Uterus (tissue), 4 donors: ENCODE measurements around the gene ABHD16A. TPM values are rescaled to one million over a fixed set of nuclear protein-coding genes. Genes with fewer than 3 reads are reported as not detected.
A peak's percentile ranks its signal among the peaks of the same experiment; 100 is the strongest.

ENCODE experiments used
- DNase-seq, 2 donors: peaks; one replicate each; pipeline ENCODE4 v3.0.0-alpha.2; 2019 to 2020
- H3K27ac ChIP-seq, 2 donors: fragments of 200-600 bp; sonication (generic); 1 replicate in 1 of 2; 2 replicates in 1 of 2; pipeline ENCODE4 v1.5.1; 2016 to 2018
- H3K27me3 ChIP-seq, 2 donors: fragments of 200-600 bp; sonication (generic); one replicate each; pipeline ENCODE4 v1.5.1; 2018 to 2019; ENCODE audit warnings: control low read depth in 1 of 2
- H3K36me3 ChIP-seq, 2 donors: fragments of 200-600 bp; sonication (generic); one replicate each; pipeline ENCODE4 v1.5.1; 2019; ENCODE audit warnings: control low read depth in 1 of 2
- H3K4me1 ChIP-seq, 2 donors: fragments of 200-600 bp; sonication (generic); one replicate each; pipeline ENCODE4 v1.5.1; 2018 to 2019; ENCODE audit warnings: control low read depth in 1 of 2
- H3K4me3 ChIP-seq, 2 donors: fragments of 200-600 bp; sonication (generic); 1 replicate in 1 of 2; 2 replicates in 1 of 2; pipeline ENCODE4 v1.5.1; 2018 to 2019; ENCODE audit warnings: mild to moderate bottlenecking in 1 of 2
- H3K9me3 ChIP-seq, 2 donors: fragments of 200-600 bp; sonication (generic); one replicate each; pipeline ENCODE4 v1.5.1; 2019; ENCODE audit warnings: control low read depth in 1 of 2
- POLR2A ChIP-seq, 2 donors: fragments of 450-650 bp; IDR thresholded peaks; one replicate each; pipeline ENCODE4 v1.6.1; 2016; ENCODE audit warnings: antibody characterized with exemption in 2 of 2, mild to moderate bottlenecking in 1 of 2, moderate library complexity in 1 of 2
- intact Hi-C: fragments of 100-400 bp; cut with DNase I; formaldehyde crosslinking; loops from one replicate; pipeline ENCODE4 v1.15.1; 2023; ENCODE audit warnings: low total_unique reads
- total RNA-seq, 4 donors: library from RNA; depleted of rRNA in 3 of 4; stranded (reverse); fragments of >200 nt in 3 of 4; gene quantifications; one replicate each; pipeline versions ENCODE4 v1.1.0 to v1.2.4, GENCODE V29; 2014 to 2023
- TF ChIP-seq, protein P1 (sequence below), 4 experiments: fragments of 200-600 bp in 2 of 4; fragments of 450-650 bp in 2 of 4; sonication (generic) in 2 of 4; IDR thresholded peaks; one replicate each; pipeline ENCODE4 v1.5.1; 2016 to 2019; ENCODE audit warnings: antibody characterized with exemption in 4 of 4, mild to moderate bottlenecking in 2 of 4, moderate library complexity in 1 of 4
- donor health status: DM: yes; HTN: yes; CAD: no.

ABHD16A gene
- total RNA-seq, 4 donors from 2014 or later = 25.9 to 50.9 (median 37.9) TPM

DNA sequence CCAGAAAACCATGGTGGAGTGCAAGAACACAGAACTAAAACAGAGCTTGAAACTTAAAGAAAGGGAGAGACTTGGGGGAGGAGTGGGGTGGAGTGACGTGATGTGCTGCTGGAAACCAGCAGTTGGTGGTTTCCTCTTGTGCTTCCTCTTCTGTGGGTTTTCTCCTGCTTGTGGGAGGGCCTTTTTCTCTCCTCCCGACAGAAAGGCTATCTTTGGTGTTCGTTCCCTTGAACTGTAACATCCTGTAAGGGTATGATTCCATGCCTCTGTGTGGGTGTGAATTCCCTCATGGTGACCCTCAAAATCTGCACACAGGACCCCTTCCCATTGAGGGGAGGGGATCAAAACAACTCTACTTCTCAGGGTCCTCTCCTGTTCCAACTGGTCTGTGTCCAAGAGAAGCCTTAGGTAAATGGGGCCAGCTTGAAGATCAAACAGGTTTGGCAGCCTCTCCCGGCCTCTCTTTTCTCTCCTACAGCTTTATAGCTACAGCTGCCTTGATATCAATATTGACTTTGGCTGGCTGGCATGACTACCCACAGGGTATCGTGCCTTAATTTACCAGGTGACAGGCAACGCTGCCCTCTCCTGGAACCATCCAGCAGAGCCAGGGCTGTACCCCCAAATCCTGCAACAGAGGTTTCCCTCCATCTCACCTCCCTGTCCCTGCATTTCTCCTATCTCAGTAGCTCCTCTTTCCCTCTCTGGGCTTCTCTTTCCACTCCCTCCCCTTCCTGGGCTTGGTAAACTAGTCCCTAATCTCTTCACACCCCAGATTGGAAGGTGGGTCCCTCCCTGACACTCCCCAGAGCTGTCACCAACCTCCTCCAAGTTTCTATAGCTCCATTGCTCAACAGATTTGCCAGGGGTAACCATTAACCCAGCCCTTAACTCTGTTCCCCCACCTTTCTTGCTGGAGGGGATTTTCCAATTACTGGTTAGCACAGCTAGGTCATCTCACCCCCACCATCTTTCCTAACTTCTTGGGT lies 35.2 kb upstream of the ABHD16A start:
- intact Hi-C loops = loop anchor here (10.0 kb wide), 1 partner anchor 57 kb away; the partner anchor contains the start of gene VARS1
- H3K4me1 ChIP-seq = peaks cover 0 to 29% of the 10 kb centered on the region in 2 donors
- peak; percentile 19 to 40 for TF ChIP-seq POLR2A (IDR thresholded peaks at IDR 0.05)
- TF ChIP-seq, protein P1, sequence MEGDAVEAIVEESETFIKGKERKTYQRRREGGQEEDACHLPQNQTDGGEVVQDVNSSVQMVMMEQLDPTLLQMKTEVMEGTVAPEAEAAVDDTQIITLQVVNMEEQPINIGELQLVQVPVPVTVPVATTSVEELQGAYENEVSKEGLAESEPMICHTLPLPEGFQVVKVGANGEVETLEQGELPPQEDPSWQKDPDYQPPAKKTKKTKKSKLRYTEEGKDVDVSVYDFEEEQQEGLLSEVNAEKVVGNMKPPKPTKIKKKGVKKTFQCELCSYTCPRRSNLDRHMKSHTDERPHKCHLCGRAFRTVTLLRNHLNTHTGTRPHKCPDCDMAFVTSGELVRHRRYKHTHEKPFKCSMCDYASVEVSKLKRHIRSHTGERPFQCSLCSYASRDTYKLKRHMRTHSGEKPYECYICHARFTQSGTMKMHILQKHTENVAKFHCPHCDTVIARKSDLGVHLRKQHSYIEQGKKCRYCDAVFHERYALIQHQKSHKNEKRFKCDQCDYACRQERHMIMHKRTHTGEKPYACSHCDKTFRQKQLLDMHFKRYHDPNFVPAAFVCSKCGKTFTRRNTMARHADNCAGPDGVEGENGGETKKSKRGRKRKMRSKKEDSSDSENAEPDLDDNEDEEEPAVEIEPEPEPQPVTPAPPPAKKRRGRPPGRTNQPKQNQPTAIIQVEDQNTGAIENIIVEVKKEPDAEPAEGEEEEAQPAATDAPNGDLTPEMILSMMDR (IDR thresholded peaks at IDR 0.05) = no peak
- H3K27me3 ChIP-seq = no peaks in the 10 kb centered on the region
- H3K36me3 ChIP-seq = no peaks in the 10 kb centered on the region
- H3K27ac ChIP-seq = peak overlapping the region; percentile 86 to 95
- no peak overlapping the region for H3K4me3 ChIP-seq
- H3K9me3 ChIP-seq = no peaks in the 10 kb centered on the region
- peak in 1 of 2 donors; percentile 52 for DNase-seq

DNA sequence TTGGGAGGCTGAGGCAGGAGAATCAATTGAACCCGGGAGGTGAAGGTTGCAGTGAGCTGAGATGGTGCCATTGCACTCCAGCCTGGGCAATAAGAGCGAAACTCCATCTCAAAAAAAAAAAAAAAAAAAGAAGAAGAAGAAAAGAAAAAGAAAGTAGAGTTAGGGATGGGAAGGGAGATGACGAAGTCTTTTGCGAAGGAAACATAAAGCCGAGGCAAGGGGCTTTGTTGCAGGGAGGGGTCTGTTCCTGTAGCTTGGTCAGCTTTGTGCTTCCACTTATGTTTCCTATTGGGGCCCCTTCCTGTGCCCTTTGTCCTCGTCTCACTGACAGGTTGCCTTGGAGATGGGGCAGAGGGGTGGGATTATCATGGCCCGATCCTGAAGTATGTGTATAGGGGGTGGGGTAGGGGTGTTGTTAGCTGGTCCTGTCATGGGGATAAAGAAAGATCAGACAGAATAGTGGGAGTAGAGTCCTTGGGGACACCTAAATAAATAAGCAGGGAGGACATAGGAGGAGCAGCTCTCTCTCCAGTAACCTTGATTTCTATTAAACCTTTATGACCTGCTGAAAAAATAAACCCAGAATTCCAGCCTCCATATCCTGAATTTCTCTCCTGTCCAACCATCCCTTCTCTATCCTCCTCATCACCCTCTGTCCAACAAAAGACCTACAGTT lies 34.3 kb upstream of the ABHD16A start:
- H3K4me3 ChIP-seq = no peak overlapping the region
- intact Hi-C loops = loop anchor here (10.0 kb wide), 1 partner anchor 57 kb away; the partner anchor contains the start of gene VARS1
- no peak for DNase-seq
- TF ChIP-seq POLR2A (IDR thresholded peaks at IDR 0.05) = no peak
- TF ChIP-seq, protein P1 (IDR thresholded peaks at IDR 0.05) = no peak
- H3K27me3 ChIP-seq = no peaks in the 10 kb centered on the region
- H3K36me3 ChIP-seq = no peaks in the 10 kb centered on the region
- H3K4me1 ChIP-seq = peaks cover 0 to 29% of the 10 kb centered on the region in 2 donors
- H3K9me3 ChIP-seq = no peaks in the 10 kb centered on the region
- peak overlapping the region; percentile 86 to 95 for H3K27ac ChIP-seq

DNA sequence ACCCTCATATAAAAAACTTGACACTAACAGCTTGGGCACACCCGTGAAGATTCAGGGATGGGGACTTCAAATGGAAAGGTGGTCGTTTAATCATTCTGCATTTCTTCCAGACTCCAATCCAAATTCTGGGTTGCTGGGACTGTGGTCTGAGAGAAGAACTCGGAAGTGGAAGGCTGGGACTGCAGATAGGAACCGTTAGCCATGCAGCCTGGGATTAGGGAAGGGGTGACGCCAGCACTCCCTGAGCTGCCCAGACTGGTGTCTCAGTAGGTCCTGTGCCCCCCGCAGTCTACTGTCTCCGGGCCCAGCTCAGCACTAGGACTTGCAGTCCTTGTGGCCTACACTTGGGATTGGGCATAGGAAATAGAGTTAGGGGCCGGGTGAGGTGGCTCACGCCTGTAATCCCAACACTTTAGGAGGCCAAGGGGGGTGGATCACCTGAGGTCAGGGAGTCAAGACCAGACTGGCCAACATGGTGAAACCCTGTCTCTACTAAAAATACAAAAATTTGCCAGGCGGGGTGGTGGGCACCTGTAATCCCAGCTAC lies 33.7 kb upstream of the ABHD16A start:
- Histone ChIP-seq H3K4me1 (peaks cover 0 to 29% of the 10 kb centered on the region in 2 donors), H3K27ac (peak overlapping the region; percentile 86 to 95), H3K36me3 (no peaks in the 10 kb centered on the region), H3K4me3 (peak overlapping the region; percentile 61 to 63), H3K27me3 (no peaks in the 10 kb centered on the region), H3K9me3 (no peaks in the 10 kb centered on the region)
- no peak for TF ChIP-seq POLR2A (IDR thresholded peaks at IDR 0.05)
- TF ChIP-seq, protein P1 (IDR thresholded peaks at IDR 0.05) = no peak
- DNase-seq = peak in 1 of 2 donors; percentile 43
- intact Hi-C loops = loop anchor here (10.0 kb wide), 1 partner anchor 58 kb away; the partner anchor contains the start of gene VARS1

DNA sequence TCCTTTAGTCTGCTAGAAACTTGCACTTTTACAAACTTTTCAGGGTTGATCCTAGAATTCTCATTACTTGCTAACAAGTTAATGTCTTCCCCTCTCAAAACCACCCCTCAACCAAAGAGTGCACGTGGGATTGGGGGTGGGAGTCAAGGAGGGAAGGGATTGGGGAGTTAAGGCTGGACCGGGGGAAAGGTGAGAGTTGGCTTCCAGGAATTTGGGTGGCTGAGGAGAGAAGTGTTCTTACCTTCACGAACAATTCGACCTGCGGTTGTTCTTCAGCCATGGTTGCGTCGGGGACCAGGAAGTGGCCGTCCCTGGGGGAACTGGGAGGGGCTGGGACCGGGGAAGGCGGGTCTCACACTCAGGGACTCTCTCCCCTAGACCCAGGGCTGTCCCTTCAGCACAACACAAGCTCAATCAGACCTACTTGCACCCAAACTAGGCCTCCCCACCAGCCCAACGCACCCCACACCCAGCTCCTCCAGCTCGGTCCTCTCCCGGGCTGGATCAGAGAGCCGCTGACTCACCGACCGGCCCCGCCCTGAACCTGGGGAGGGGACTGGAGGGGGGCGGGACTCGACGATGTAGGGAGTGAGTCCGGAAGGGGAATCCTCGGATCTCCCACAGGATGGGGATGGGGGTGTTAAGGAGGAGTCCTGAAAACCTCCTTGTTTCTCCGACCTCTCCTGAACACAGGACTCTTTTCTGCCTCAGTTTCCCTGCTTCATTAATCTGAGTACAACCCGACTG lies 33.1 kb upstream of the ABHD16A start, which contains the start of gene CLIC1:
Gene CLIC1, minus strand, starts transcription at position 510 of the 747 bp plus-strand sequence. Its CDS starts 230 bp downstream, at position 280.
- H3K4me3 ChIP-seq = peak within 1 kb of the TSS; percentile 61 to 63
- peak within 1 kb of the TSS; percentile 86 to 95 for H3K27ac ChIP-seq
- intact Hi-C loops = loop anchor here (10.0 kb wide), 1 partner anchor 59 kb away; the partner anchor contains the start of gene VARS1
- TF ChIP-seq POLR2A (IDR thresholded peaks at IDR 0.05) = peak; percentile 94 to 96
- TF ChIP-seq, protein P1 (IDR thresholded peaks at IDR 0.05) = peak in 1 of 4 experiments; percentile 11
- no peaks in the 10 kb centered on the region for H3K27me3 ChIP-seq
- no peaks in the 10 kb centered on the region for H3K36me3 ChIP-seq
- DNase-seq = peak; percentile 90 to 93
- no peaks in the 10 kb centered on the region for H3K9me3 ChIP-seq
- H3K4me1 ChIP-seq = peaks cover 0 to 29% of the 10 kb centered on the region in 2 donors
